22Rv1 (cell line): ENCODE measurements around the gene GSG1L.

ENCODE experiments used
- ZFX ChIP-seq: fragments of 450-650 bp; IDR thresholded peaks from 2 replicates; pipeline ENCODE4 v1.6.1; 2017; ENCODE audit warnings: antibody characterized with exemption, borderline replicate concordance
- TF ChIP-seq, protein P1 (sequence below): fragments of 450-650 bp; IDR thresholded peaks from 2 replicates; pipeline ENCODE4 v1.5.1; 2017; ENCODE audit warnings: mild to moderate bottlenecking

GRCh38 chr16:28098959-28099945 is 35.7 kb upstream of the GSG1L start:
- TF ChIP-seq, protein P1, sequence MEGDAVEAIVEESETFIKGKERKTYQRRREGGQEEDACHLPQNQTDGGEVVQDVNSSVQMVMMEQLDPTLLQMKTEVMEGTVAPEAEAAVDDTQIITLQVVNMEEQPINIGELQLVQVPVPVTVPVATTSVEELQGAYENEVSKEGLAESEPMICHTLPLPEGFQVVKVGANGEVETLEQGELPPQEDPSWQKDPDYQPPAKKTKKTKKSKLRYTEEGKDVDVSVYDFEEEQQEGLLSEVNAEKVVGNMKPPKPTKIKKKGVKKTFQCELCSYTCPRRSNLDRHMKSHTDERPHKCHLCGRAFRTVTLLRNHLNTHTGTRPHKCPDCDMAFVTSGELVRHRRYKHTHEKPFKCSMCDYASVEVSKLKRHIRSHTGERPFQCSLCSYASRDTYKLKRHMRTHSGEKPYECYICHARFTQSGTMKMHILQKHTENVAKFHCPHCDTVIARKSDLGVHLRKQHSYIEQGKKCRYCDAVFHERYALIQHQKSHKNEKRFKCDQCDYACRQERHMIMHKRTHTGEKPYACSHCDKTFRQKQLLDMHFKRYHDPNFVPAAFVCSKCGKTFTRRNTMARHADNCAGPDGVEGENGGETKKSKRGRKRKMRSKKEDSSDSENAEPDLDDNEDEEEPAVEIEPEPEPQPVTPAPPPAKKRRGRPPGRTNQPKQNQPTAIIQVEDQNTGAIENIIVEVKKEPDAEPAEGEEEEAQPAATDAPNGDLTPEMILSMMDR: no peak
- TF ChIP-seq ZFX: no peak
